GM19455 (cell line): ENCODE results near the gene GPN1.
A peak's percentile ranks its signal among the peaks of the same experiment; 100 is the strongest.
"Not testable (repeated sequence)": the region's sequence is repeated elsewhere in the genome, so short reads cannot be mapped to it uniquely, and the experiment has no call there.

ENCODE experiments used
- ATAC-seq: cut with Tn5 transposase; IDR thresholded peaks from one replicate; pipeline ENCODE4 v1.9.1; 2021; ENCODE audit not compliant: unreplicated experiment

GPN1 gene

DNA sequence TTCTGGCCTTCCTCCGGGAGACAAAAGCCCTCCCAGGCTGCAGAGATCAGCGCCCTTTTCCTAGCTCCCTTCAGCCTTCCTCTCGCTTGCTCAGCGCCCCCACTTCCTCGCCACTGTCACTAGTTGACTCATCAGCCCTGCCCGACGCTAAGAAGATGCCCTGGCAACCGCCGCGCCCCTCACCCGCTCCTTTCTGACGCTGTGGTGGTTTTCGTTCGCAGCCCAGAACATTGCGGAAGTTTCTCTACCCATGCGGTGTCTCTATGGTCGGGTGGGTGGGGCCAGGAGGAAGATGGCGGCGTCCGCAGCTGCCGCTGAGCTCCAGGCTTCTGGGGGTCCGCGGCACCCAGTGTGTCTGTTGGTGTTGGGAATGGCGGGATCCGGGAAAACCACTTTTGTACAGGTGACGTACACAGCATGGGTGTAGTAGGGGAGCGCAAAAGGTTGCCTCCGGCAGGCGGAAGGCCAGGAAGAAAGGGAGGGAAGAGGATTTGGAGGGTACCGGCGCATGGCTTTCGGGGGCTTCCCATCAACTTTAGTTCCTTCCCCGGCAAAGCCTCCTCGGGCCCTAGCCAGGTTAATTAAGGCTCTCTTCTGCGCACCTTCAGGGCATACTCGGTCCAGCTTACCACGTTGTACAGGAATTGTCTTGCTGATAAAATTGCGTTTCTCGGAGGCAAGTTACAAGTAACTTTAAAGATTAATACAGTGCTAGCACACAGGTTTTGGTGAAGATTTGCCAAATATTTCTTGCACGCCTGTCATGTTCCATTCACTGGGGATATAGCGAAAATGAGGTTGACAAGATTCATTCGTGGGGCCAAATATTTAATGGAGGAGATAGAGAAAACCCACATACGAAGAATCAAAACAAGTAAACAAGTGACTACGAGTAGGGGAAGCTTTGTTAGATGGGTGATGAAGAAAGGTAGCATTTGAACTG lies at the start of gene GPN1, which contains the start of gene CCDC121:
Gene GPN1 (plus strand): TSS at position 284 of the 943 bp plus-strand sequence. CDS start 9 bp downstream, at position 293.
Gene CCDC121 (minus strand): TSS at position 246 of the 943 bp plus-strand sequence. CDS start 1,213 bp downstream, outside the sequence.
- peak; percentile 96 for ATAC-seq

DNA sequence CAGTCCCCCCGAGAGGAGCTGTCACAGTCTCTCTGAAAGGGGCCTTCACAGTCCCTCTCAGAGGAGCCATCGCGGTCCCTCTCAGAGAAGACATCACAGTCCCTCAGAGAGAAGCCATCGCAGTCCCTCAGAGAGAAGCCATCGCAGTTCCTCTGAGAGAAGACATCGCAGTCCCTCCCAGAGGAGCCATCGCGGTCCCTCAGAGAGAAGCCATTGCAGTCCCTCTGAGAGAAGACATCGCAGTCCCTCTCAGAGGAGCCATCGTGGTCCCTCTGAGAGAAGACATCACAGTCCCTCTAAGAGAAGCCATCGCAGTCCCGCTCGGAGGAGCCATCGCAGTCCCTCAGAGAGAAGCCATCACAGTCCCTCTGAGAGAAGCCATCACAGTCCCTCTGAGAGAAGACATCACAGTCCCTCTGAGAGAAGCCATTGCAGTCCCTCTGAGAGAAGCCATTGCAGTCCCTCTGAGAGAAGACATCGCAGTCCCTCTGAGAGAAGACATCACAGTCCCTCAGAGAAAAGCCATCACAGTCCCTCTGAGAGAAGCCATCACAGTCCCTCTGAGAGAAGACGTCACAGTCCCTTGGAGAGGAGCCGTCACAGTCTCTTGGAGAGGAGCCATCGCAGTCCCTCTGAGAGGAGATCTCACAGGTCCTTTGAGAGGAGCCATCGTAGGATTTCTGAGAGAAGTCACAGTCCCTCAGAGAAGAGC lies 47.3 kb upstream of the GPN1 start:
- no peak for ATAC-seq

DNA sequence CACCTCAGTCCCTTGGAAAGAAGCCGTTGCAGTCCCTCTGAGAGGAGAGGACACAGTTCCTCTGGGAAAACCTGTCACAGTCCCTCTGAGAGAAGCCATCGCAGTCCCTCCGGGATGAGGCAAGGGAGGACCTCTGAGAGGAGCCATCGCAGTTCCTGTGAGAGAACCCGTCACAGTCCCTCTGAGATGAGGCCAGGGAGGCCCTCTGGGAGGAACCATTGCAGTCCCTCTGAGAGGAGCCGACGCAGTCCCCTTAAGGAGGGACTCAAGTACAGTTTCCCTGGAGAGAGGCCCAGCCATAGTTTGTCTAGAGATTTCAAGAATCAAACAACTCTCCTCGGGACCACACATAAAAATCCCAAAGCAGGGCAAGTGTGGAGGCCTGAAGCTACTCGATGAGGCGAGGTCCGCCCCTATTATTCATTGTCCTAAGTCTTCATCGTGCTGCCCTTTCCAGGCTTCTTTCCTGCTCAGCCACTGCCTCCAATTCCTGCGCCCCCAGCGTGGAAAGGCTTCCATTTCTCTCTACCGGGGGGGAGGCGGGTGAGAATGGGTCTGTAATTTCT lies 46.6 kb upstream of the GPN1 start:
- ATAC-seq, result no peak

DNA sequence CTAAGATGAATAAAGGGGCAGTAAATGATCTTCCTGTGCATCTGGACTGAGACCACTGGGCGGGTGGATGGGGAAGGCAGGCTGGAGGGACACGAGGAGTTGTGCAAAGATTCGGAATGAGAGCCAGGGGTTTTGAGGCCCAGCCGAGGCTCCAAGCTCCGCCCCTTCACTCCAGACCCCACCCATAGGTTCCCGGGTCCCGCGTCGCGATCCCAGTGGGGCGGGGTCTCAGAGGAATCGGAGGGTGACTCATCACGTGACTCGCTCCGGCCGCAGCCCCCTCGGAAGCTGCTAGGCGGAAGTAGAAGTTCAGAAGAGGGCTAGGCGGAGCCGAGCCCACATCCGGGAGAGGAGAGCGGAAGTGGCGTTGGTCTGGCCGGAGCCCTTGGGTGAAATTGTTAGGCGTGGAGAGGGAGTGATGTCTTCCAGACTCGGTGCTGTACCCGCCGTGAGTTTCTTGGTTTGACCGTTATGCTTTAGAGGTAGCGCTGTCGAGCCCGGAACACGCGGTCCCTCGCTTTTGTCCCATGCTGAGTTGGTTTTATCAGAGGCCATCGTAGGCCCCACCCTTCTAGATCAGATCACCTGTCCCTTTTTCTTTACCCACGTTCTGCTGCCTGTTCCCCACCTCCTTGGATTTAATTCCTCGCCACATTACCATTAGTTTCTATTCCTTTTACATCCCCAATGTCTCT lies 46.0 kb upstream of the GPN1 start, which contains the start of gene ZNF512:
Gene ZNF512 (plus strand): TSS at position 348 of the 695 bp plus-strand sequence. CDS start 71 bp downstream, at position 419.
- peak; percentile 94 for ATAC-seq

DNA sequence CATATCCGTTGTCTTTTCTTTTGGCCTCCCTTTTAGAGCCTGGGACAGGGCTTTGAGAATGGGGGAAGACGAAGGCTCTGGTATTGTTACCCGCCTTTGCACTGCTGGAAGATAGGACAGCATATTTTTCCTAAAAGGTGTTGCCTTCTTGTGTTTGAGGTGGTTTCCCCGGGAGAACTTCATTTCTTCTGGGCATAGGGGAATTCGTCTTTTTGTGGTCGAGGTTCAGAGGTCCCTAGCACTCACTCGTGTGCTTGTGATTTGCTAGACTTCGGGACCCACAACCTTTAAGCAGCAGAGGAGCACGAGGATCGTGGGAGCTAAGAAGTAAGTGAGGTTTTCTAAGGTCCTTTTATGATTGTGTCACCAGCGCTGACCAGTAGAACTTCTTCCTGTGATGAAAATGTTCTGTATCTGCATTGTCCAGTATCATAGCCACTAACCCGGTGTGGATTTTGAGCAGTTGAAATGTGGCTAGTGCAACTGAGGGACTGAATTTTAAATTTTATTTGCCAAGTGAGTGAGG lies 45.4 kb upstream of the GPN1 start:
- no peak for ATAC-seq

DNA sequence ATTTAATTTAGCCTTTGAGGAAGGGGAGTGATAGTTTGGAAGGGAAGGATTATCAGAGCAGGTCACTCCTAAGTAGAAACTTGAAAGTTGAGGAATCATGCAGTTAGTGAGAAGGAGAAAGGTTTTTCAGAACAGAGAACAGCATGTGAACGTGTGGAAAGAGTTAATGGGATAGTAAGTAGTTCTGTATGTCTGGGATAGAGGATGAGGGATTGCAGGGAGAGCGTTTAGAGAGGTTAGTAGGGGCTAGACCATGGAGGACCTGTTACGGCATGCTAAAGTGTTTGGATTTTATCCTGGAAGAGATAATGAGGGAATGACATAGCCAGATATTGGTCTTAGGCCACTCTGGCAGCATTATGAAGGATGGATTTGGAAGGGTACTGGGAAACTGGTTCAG lies 44.3 kb upstream of the GPN1 start:
- no peak for ATAC-seq

DNA sequence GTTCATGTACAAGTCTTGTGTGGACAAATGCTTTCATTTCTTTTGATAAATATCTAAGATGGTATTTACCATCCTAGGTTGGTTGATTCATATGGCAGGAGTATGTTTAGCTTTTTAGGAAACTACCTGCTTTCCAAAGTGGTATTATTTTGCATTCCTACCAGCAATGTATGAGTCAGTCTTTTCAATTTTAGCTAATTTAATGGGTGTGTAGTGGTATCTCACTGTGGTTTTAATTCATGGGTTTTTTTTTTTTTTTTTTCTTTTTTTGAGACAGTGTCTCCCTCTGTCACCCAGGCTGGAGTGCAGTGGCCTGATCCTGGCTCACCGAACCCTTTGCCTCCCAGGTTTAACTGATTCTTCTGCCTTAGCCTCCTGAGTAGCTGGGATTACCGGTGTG lies 41.8 kb upstream of the GPN1 start:
- ATAC-seq, result no peak

DNA sequence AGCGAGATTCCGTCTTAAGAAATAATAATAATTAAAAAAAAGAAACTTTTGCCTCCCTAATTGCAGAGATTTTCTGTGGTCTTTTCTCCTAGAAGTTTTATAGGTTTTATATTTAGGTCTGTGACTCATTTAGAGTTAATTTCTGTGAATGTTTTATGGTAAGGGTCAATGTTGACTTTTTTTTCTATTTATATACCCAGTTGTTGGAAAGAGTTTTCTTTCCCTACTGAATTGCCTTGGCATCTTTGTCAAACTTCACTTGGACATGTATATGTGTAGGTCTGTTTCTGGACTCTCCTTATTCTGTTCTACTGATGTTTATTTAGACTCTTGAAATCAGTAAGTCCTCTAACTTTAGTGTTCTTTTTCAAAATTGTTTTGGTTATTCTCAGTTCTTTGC lies 40.5 kb upstream of the GPN1 start:
- no peak for ATAC-seq

DNA sequence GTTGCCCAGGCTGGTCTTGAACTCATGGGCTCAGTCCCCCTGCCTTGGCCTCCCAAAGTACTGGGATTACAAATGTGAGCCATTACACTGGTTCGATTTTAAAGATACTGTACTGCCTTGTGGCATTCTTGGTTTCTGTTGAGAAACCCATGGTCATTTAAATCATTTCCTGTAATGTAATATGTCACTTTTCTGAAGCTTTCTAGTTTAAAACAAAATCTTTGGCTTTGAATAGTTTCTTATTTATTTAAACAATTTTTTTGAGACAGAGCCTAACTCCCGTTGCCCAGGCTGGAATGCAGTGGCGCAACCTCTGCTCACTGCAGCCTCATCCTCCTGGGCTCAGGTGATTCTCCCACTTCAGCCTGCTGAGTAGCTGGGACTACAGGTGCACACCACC lies 37.1 kb upstream of the GPN1 start:
- no peak for ATAC-seq

DNA sequence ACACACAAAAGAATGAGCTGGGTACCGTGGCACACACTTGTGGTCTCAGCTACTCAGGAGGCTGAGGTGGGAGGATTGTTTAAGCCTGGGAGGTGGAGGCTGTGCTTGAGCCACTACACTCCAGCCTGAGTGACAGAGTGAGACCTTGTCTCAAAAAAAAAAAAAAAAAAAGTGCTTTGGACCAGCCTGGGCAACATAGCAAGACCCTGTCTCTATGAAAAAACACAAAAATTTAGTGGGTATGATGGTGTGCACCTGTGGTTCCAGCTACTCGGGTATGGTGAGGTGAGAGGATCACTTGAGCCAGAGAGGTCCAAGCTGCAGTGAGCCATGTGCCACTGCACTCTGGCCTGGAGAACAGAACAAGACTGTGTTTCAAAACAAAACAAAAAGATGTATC lies 35.6 kb upstream of the GPN1 start:
- no peak for ATAC-seq

DNA sequence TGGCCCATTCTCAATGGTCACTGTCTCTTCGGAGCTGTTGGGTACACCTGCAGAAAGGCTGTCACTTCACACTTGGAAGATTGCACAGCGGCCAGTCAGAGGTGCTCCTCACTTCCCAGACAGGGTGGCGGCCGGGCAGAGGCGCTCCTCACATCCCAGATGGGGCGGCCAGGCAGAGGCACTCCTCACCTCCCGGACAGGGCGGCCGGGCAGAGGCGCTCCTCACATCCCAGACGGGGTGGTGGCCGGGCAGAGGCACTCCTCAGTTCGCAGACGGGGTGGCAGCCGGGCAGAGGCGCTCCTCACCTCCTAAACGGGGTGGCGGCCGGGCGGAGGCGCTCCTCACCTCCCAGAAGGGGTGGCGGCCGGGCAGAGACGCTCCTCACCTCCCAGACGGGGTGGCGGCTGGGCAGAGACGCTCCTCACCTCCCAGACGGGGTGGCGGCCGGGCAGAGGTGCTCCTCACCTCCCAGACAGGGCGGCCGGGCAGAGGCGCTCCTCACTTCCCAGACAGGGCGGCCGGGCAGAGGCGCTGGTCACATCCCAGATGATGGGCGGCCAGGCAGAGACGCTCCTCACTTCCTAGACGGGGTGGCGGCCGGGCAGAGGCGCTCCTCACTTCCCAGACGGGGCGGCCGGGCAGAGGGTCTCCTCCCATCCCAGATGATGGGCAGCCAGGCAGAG lies 34.7 kb upstream of the GPN1 start:
- not testable (repeated sequence) for ATAC-seq

DNA sequence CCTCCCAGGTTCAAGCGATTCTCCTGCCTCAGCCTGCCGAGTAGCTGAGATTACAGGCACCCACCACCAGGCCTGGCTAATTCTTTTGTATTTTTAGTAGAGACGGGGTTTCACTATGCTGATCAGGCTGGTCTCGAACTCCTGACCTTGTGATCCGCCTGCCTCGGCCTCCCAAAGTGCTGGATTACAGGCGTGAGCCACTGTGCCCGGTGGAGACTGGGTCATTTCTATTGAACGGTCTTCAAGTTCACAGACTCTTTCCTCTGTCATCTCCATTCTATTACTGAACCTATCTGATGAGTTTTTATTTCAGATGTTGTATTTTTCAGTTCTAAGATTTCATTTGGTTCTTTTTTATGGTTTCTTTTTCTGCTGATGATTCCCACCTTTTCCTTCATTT lies 33.4 kb upstream of the GPN1 start:
- not testable (repeated sequence) for ATAC-seq

DNA sequence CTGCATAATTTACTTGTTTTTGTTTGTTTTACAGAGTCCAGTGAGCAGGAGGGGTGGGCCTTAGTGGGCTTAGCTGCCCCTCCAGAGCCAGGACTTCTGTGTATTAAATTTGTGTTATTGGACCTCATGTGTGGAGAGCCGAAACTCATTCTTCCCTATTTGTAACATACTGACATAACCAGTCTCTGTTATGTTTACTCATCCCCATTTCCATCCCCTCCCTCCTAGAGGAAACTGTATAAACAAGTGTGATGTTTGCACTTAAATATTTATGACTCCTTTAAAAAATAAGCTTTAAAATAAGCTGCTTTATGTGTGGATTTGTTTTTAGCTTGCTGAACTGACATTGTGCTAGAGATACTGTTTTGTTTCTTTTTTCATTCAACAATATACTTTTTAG lies 32.2 kb upstream of the GPN1 start:
- ATAC-seq, result no peak

DNA sequence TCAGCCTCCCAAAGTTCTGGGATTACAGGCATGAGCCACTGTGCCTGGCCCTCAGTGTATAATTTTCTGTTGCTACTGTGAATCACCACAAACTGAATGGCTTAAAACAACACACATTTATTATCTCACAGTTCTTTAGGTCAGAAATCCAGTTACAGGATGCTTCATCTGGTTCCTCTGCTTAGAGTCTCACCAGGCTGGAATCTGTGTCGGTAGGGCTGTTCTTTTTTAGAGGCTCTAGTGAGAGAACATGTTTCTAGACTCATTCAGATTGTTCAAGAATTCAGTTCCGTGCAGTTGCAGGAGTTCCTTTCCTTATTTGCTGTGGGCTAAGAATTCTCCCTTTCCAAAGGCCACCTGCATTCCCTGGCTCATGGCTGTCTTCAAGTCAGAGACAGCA lies 22.2 kb upstream of the GPN1 start:
- no peak for ATAC-seq

DNA sequence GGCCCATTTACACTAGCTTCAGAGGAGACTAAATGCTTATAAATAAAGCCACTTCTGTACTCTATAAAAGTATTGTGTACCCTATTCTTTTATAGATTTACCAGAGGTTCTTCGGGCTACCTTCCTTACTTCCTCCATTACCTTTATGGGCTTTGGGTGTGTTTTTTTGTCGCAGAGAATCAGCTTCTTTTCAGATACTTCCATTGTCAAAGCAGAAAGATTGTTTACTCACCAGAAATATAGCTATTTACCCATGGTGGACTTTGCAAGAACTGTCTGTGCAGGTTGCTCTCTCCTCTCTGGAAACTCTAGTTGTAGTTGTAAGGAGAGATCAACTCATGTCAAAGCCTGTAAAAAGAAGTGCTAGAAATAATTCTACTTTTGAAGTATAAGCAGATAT lies 14.9 kb upstream of the GPN1 start:
- no peak for ATAC-seq

DNA sequence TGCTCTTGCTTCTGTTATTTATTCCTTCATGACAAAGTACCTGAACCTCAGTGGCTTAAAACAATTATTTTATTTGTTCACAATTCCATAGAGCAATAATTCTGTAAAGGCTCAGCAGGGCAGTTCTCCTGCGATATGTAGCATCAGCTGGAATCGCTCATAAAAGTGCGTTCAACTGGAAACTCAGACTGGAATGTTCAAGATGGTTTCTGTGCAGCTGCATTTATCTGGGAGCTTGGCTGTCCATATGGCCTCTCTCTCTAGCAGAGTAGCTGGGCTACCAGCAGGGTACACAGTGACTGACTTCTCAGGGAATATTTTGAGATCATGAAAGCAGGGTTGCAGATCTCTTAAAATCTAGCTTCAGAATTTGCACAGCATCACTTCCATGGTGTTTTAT lies 13.5 kb upstream of the GPN1 start:
- no peak for ATAC-seq

DNA sequence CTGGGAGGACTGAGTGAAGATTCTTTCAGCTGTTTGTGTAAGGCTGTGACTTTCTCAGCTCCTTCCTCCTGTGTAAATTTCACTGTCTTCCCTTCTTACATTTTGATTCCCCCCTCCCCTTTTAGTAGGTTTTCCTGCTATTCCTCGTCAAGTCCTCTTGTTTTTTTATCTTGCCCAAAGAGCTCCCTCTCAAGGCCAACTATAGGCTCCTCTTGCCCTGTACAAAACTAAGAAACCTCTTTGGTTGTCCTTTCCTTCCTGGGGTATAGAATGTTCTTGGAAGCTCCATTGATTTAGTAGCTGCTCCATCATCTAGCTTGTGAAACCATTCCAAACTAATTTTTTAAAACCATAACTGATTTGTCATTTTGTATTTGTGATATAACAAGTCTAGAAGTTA lies 7.3 kb upstream of the GPN1 start:
- no peak for ATAC-seq

DNA sequence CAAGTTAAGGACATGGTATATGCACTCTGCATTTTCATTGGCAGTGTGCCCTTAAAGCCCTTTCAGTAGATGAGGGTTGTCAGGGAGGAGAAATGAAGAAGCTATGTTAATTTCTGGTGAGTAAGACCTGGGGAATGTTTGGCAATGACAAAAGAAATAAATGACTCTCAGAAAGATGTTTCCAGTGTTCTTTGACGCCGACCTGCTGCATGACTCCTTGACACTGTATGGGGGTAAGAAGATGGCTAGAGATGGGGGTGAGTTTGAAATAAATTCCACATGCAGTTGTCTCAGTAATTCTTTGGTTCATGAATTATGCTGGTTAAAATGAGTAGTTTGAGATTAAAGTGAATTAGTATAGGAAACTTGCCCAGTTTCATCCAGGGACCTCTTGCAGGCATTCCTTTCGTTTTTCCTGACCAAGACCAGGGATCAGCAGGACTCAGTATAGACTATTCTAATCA lies 5.9 kb upstream of the GPN1 start:
- no peak for ATAC-seq

DNA sequence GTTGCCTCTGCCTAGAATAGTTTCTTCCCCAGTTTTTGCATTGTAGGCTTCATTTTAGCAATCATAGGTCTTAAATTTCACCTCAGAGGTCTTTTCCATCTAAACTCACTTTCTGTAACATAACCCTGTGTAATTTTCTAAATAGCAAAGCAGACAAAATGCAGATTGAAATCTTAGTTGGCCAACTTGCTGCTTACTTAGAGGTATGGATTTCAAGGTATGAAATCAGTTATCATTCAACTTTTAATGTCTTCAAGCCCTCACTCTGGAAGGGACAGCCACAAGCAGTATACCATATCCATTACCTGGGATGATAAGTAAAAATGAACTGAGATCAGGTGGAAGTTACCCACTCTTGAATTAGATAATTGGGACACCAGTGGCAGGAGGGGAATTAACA lies 3.9 kb upstream of the GPN1 start:
- ATAC-seq, result no peak

DNA sequence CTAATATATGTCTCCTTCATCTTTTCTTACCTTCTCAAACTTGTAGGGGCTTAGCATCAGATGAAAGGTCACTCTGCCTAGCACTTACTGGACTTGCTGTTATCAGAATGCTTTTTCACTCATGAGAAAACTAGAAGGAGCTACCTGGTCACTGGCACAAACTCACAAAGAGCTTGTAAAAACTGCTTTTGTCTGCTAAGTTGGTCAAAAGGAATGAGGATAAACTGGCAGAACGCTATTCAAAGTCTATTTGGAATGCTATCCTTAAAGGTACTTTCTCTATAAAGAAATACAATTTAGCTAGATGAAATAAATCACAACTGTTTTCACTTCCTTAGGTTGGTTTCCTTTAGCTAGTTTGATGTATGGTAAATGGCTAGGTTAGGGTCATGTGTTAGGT lies 2.5 kb upstream of the GPN1 start:
- not testable (repeated sequence) for ATAC-seq
